ENCODE data around the gene KRT14. TPM values are rescaled to one million over a fixed set of nuclear protein-coding genes. Genes with fewer than 3 reads are reported as not detected.
"Not testable (repeated sequence)": the region's sequence is repeated elsewhere in the genome, so short reads cannot be mapped to it uniquely, and the experiment has no call there.

Gene KRT14
- total and polyA plus RNA-seq, 8 donors: 0.26 to 0.38 (median 0.29) TPM; not detected in 4

GRCh38 chr17:41544935-41545334, 41.8 kb downstream of the KRT14 start:
- Histone ChIP-seq H3K27me3 (no peaks in the 10 kb centered on the region), H3K9me3 (no peaks in the 10 kb centered on the region), H3K4me3 (no peak overlapping the region), H3K4me1 (peaks cover 0 to 14% (median 7%) of the 10 kb centered on the region in 3 donors), H3K27ac (peak overlapping the region in 1 of 4 donors; percentile 36), H3K36me3 (no peaks in the 10 kb centered on the region)
- DNase-seq: no peak
- 83 to 90% methylated on average over 5 of the region's 5 CpGs for WGBS, 2 donors
- ATAC-seq: no peak
- FAIRE-seq: no peak
- intact Hi-C loops (cut with DNase I): loop anchor here in 1 of 3 donors (5.0 kb wide), 1 partner anchor 112 kb away; no protein-coding TSS in a partner anchor
- TF ChIP-seq CTCF (IDR thresholded peaks at IDR 0.05): no peak

- H3K27ac ChIP-seq: peak overlapping the region in 1 of 4 donors; percentile 36
- no peaks in the 10 kb centered on the region for H3K27me3 ChIP-seq
- ATAC-seq (peak in 2 of 4 donors; percentile 10 to 40), DNase-seq (no peak), FAIRE-seq (no peak)
- TF ChIP-seq CTCF (IDR thresholded peaks at IDR 0.05): no peak
- WGBS, 2 donors: 52 to 54% methylated on average over 5 of the region's 5 CpGs
- H3K4me1 ChIP-seq: peaks cover 0 to 14% (median 7%) of the 10 kb centered on the region in 3 donors
- H3K4me3 ChIP-seq: no peak overlapping the region
- no peaks in the 10 kb centered on the region for H3K36me3 ChIP-seq
- intact Hi-C loops (cut with DNase I): no loop called here
- H3K9me3 ChIP-seq: no peaks in the 10 kb centered on the region
These were observed 42.2 kb downstream of the KRT14 start for GRCh38 chr17:41544491-41544892.

GRCh38 chr17:41542786-41543185, 43.9 kb downstream of the KRT14 start:
- H3K27me3 ChIP-seq; intact Hi-C loops (cut with DNase I); H3K36me3 ChIP-seq; H3K4me3 ChIP-seq; FAIRE-seq; H3K9me3 ChIP-seq; H3K27ac ChIP-seq; H3K4me1 ChIP-seq; DNase-seq; ATAC-seq: not testable (repeated sequence)
- 75 to 82% methylated on average over 10 of the region's 10 CpGs for WGBS, 2 donors

- DNase-seq (no peak), FAIRE-seq (no peak), ATAC-seq (no peak)
- intact Hi-C loops (cut with DNase I): no loop called here
- no peaks in the 10 kb centered on the region for H3K36me3 ChIP-seq
- no peak overlapping the region for H3K27ac ChIP-seq
- TF ChIP-seq CTCF (IDR thresholded peaks at IDR 0.05): no peak
- no peaks in the 10 kb centered on the region for H3K9me3 ChIP-seq
- H3K4me1 ChIP-seq: no peaks in the 10 kb centered on the region
- no peak overlapping the region for H3K4me3 ChIP-seq
- 20 to 29% methylated on average over 2 of the region's 2 CpGs for WGBS, 2 donors
- H3K27me3 ChIP-seq: no peaks in the 10 kb centered on the region
These were observed 44.3 kb downstream of the KRT14 start for GRCh38 chr17:41542357-41542756.

GRCh38 chr17:41540921-41541625, 45.6 kb downstream of the KRT14 start:
- TF ChIP-seq CTCF (IDR thresholded peaks at IDR 0.05): no peak
- Histone ChIP-seq H3K4me3 (no peak overlapping the region), H3K36me3 (no peaks in the 10 kb centered on the region), H3K4me1 (no peaks in the 10 kb centered on the region), H3K9me3 (no peaks in the 10 kb centered on the region), H3K27ac (no peak overlapping the region), H3K27me3 (no peaks in the 10 kb centered on the region)
- no peak for DNase-seq
- 68 to 69% methylated on average over 10 of the region's 10 CpGs for WGBS, 2 donors
- intact Hi-C loops (cut with DNase I): no loop called here
- no peak for FAIRE-seq
- peak in 2 of 4 donors; percentile 24 to 70 for ATAC-seq

Measured in pancreas (tissue), 10 donors.